ENCODE data around the gene KLK8.

KLK8 gene

GRCh38 chr19:51020988-51021651 is 19.7 kb upstream of the KLK8 start:
- DNase-seq (ENCODE audit: low read depth), result no peak
- H3K4me3 ChIP-seq (ENCODE audit: control insufficient read depth, low read depth, low read length), result no peak overlapping the region
- TF ChIP-seq CTCF (IDR thresholded peaks at IDR 0.05; ENCODE audit: control insufficient read depth, insufficient read depth, low read depth, low read length, missing control alignments), result peak; percentile 62

DNA sequence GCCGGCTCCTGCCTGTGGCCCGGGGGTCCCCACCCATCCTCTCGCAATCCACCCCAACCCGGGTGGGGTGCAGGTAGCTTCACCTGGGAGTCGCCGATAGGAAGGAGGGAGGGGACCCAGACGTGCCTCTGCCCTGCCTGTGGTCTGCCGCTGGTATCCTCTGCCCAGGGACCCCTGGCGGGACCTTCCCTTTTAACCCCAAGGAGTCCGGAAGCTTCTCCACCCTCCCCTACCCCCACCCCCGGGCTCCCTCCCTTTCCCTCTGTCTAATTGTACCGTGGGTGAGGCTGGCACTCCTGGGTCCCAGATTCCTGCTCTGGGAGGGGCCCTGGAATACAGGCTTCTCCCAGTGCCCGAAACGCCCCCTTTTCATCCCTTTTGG is 18.1 kb upstream of the KLK8 start, which contains the start of gene KLK10:
TSS of gene KLK10 (minus strand) at position 166 of the 382 bp plus-strand sequence. CDS start 579 bp downstream, outside the sequence.
- TF ChIP-seq CTCF (IDR thresholded peaks at IDR 0.05; ENCODE audit: control insufficient read depth, insufficient read depth, low read depth, low read length, missing control alignments), result no peak
- H3K4me3 ChIP-seq (ENCODE audit: control insufficient read depth, low read depth, low read length), result no peak within 1 kb of the TSS; the same call in 1 of the 2 replicates
- DNase-seq (ENCODE audit: low read depth), result no peak

DNA sequence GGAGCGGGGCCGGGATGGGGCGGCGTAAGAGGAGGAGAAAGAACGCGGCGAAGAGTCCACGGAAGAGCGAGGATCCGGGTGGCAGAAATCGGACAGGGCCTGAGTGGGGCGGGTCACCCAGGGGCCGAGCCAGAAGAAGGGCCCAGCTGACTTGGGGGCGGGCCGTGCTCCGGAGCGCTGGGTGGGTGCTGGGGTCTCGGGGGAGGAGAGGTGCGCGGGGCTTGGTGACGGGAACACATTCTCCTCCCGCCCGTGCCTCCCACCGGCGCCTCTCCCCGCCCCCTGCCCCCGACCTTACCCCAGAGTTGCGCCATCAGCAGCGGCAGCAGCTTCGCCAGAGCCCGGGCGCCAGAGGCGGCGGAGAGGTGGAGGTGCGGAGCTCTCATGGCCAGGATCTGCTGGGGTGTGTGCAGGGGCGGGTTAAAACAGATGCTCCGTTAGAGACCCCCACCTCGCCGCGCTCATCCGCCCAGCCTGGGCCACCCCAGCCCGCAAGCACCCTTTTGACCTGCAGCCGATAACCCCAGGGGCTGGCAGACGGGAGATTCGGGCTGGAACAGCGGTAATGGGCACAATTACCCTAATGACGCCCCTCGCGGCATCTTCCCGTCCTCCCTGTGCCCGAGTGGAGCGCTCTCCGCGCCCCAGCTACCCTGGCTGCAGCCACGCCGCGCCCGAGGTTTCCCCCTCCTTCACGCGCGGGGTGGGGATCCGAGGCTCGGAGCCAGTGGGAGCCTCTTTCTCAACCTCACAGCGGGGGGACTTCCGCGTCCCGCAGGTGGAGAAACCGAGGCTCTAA is 17.5 kb upstream of the KLK8 start:
- no peak for DNase-seq (ENCODE audit: low read depth)

GRCh38 chr19:51016798-51017683 is 15.6 kb upstream of the KLK8 start:
- DNase-seq (ENCODE audit: low read depth), result no peak
- peak overlapping the region; percentile 23 for H3K4me3 ChIP-seq (ENCODE audit: control insufficient read depth, low read depth, low read length)
- peak; percentile 84 for TF ChIP-seq CTCF (IDR thresholded peaks at IDR 0.05; ENCODE audit: control insufficient read depth, insufficient read depth, low read depth, low read length, missing control alignments)

More for the DNA sequence above, 17.5 kb upstream of the KLK8 start:
- no peak overlapping the region; the same call in 1 of the 2 replicates for H3K4me3 ChIP-seq (ENCODE audit: control insufficient read depth, low read depth, low read length)
- no peak for TF ChIP-seq CTCF (IDR thresholded peaks at IDR 0.05; ENCODE audit: control insufficient read depth, insufficient read depth, low read depth, low read length, missing control alignments)

DNA sequence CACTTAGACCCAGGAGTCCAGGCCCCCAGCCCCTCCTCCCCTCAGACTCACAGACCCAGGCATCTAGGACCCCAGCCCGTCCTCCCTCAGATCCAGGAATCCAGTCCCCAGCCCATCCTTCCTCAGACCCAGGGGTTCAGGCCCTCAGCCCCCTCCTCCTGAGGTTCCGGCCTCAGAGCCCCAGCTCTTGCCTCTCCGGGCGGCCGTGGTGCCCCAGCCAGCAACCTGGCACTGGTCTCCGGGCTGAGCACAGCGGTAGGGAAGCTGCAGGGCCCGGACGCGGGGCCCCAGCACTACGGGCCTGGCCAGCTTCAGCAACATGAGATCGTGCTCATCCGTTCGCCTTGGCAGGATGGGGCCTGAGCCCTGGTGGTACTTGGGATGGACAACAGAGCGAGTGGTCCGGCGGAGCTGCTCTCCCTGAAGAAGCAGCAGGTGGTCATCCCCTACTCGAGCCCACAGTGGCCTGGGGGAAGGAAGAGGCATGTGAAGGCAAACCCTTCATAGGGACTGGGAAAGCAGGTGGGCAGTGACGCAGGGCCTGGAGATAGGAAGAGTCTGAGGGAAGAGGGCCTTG is 14.4 kb upstream of the KLK8 start:
- TF ChIP-seq CTCF (IDR thresholded peaks at IDR 0.05; ENCODE audit: control insufficient read depth, insufficient read depth, low read depth, low read length, missing control alignments), result no peak
- DNase-seq (ENCODE audit: low read depth), result no peak
- no peak overlapping the region for H3K4me3 ChIP-seq (ENCODE audit: control insufficient read depth, low read depth, low read length)

DNA sequence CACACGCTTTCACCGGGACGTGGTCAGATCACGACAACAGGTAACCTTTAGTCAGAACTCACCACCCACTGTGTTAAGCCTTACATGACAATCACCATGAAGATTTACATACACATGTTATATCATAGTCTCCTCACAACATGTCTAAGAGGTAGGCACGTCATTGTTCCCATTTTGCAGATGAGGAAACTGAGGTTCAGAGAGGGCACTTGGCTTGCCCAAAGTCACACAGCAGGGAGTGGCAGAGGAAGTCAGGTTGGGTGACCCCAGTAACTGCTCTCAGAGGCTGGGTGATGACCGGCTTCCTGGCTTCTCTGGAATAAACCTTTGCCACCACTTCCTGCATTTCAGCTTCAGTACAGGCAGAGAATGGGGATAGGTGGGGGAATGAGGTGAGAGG is 12.8 kb upstream of the KLK8 start:
- no peak overlapping the region for H3K4me3 ChIP-seq (ENCODE audit: control insufficient read depth, low read depth, low read length)
- no peak for DNase-seq (ENCODE audit: low read depth)
- TF ChIP-seq CTCF (IDR thresholded peaks at IDR 0.05; ENCODE audit: control insufficient read depth, insufficient read depth, low read depth, low read length, missing control alignments), result no peak
